HG03575 (cell line): ENCODE results near the gene LDLRAD4.

Experiments used
- ATAC-seq: cut with Tn5 transposase; IDR thresholded peaks from one replicate; pipeline ENCODE4 v1.9.1; 2021; ENCODE audit not compliant: unreplicated experiment, insufficient number of reproducible peaks, low FRiP score; ENCODE audit errors: extremely low read depth

Gene LDLRAD4

DNA sequence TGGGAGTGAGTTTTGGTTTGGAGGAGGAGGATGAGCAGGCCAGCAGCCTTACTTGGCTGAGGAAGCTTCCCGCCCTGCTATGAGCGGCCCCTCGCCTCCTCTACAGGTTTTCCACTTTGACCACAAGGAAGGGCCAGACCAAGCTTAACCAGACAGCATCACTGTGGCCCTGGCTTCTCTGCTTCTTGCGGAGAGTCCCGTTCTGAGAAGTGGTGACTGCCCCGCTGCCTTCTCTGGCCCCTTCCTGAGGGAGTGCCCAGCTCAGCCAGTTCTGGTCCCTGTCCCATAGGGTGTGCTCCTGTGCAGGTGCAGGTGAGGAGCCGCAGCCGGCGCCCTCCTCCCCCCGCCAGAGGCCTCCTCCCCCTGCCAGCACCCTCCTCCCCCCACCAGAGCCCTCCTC, 406.8 kb downstream of the LDLRAD4 start:
- ATAC-seq = no peak

DNA sequence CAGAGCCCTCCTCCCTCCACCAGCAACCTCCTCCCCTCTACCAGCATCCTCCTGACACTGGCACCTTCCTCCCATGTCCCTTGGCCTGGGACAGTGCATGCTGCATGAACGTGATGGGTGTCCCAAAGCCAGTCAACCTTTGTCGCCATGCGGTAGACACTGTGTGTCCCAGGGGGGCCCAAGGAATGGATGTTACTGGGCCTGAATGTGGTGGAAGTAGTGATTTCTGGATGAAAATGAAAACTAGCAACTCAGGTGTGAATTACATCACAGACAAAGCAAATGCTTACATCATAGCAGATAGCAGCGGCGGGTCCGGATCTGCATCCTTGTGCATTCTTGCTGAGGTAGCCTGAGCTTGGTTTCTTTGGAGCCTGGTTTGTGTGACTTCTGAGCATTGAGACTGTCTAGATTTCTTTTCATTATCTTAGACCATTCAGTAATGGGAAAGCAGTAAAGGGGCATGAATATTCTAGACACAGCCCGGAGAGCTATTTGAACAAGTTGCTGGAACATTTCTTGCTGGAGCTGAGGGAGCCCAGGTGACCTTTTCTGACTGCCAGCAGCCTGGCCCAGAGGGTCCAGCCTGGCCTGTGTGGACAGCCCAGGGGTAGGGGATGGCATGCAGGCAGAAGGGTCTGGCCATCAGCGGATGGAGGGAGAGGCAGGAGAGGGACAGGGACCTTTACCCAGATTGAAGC, 407.4 kb downstream of the LDLRAD4 start:
- ATAC-seq = no peak

- ATAC-seq = no peak
These were observed 408.0 kb downstream of the LDLRAD4 start for GRCh38 chr18:13626544-13626908.

DNA sequence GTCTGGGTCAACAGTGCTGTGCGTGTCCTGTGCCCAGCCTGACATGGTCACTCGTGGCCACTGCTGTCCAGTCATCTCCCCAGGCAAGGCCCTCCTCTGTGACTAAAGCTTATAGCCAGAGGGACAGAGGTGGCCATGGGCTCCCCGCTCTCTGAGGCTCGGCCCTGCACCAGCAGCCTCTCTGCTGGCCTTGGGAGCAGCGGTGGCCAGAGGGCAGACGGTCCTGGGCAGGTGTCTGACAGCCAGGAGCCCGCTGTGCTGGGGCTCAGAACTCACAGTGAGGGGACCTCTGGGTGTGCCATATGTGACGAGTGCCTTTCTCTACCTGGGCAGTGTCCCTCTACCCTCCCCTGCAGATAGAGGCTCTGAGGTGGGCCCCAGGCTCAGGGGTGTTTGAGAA, 409.1 kb downstream of the LDLRAD4 start:
- no peak for ATAC-seq

DNA sequence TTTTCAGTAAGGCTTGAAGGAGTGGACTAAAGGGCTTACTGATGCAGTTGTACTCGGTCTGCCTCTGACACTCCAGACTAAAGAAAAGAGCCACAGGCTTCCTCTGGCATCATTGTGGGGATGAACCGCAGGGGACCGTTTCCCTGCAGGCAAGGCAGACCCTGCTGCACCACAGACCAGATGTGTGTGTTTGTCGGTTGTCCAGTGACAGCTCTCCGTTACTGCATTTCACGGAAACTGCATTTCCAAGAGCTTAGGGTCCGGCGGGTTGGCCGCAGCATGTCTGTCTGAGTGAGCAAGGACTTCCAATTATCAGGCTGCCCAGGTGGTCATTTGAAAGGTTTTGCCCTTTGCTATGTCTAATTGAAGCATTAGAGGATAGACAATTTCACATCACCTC, 409.7 kb downstream of the LDLRAD4 start:
- ATAC-seq = no peak

- no peak for ATAC-seq
These were observed 411.5 kb downstream of the LDLRAD4 start for GRCh38 chr18:13629841-13630715.

DNA sequence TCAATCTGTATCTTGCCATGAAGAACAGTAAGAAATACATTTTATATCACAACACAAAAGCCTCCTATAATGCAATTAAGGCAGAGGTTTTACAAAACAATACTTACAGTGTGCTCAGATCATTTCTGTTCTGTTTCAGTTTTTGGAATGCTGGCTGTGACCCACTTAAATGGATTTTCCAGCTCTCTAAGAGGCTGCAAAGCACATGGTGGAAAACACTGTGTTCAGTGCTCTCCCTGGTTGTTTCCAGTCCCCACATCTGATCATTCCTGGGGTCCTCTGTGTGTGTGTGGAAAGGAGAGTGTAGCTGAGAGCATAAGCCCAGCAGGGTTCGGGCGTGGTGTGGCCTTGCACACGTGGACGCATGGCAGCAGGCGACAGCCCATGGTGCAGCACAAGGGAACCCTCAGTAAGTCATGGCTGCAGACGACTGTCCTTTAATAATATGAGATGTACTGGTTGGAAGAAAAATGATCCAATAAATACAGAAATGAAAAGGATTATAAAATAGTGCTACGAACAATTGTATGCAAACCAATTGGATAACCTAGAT, 412.2 kb downstream of the LDLRAD4 start:
- no peak for ATAC-seq

DNA sequence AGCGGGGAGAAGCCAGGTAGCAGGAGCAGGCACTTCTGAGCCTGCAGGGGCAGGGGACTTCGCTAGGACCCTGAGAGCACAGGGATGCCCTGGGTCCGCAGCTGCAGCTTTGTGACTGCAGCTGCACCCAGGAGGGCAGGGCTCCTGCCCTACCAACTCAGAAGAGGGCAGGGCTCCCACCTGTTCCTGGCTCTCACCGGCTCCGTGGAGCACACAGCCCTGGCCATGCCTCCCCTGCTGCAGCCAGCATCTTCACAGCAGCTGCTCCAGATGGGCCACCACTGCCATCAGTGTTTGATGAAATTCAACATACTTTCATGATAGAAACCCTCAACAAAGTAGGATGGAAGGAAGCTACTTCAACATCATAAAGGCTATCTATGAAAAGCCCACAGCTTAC, 415.1 kb downstream of the LDLRAD4 start:
- ATAC-seq = no peak

DNA sequence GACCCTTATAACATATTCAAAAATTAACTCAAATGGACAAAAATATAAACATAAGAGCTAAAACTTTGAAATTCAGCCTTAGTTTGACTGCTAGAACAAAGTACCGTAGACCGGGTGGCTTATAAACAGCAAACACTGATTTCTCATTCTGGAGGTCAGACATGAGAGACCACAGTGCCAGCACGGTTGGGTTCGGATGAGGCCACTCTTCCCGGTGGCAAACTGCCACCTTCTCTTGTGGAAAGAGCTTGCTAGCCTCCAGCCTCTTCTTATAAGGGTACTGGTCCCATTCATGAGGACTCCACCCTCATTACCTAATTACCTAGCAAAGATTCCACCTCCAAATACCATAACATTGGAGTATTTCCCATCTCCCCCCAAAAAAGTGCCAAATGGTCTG, 416.5 kb downstream of the LDLRAD4 start:
- ATAC-seq = no peak

- no peak for ATAC-seq
These were observed 420.4 kb downstream of the LDLRAD4 start for GRCh38 chr18:13638719-13639595.

GRCh38 chr18:13640266-13640860, 421.8 kb downstream of the LDLRAD4 start:
- ATAC-seq = no peak

DNA sequence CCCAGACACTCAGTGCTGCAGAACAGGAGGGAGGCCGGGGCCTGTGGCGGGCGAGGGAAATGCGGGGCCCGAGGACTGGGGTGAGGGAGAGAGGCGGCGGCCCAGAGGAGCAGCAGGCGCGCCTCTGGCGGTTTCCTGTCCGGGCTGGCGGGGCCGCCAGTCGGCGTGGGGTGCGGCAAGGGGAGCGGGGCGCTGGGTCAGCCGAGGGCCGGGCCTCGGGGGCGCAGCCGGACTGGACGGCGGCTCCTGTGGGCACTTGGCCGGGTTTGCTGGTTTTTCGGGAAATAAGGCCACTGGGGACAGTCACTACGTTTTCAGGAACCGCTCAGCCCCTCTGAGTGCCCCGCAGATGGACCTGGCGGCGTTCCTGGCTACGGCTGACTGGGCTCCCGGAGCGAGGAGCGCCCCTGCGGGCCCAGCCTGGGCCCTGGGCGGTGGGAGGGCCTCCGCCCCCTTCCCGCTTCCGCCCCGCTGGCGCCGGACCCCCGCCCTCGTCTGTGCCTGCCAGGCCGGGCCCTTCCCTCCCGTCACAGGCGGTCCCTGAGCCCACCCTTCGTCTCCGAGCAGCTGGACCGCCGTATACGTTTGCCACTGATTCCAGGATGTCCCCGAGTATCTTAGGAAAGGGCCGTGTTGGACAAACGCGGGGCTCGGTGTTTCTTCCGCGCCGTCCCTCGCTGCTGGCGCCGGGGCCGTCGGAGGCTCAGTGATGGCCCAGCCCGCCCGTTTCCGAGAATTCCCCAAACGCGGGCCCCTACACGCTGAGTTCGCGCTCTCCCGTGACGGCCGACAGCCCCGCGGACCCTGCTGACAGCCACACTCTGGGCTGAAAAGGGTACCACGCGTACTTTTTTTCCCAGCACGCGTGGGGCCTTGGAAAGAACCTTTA, 423.2 kb downstream of the LDLRAD4 start:
- no peak for ATAC-seq

DNA sequence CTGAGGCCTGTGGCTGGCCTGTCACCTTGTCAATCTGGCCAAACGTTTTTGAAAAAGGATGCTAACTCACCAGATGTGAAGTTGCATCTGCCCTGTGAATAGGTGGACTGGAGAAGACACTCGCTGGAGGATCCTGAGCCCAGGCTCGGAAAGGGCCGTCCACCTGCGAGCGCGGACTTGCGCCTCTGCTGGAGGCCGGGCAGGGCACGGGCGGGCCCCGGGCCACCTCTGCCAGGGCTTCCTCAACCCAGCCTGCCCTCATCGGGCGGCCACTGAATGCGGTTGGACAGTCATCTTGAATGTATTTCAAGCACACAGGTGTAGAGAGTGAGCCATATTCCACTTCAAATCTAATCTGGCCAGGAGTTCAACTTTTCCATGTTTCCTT, 423.9 kb downstream of the LDLRAD4 start:
- no peak for ATAC-seq

DNA sequence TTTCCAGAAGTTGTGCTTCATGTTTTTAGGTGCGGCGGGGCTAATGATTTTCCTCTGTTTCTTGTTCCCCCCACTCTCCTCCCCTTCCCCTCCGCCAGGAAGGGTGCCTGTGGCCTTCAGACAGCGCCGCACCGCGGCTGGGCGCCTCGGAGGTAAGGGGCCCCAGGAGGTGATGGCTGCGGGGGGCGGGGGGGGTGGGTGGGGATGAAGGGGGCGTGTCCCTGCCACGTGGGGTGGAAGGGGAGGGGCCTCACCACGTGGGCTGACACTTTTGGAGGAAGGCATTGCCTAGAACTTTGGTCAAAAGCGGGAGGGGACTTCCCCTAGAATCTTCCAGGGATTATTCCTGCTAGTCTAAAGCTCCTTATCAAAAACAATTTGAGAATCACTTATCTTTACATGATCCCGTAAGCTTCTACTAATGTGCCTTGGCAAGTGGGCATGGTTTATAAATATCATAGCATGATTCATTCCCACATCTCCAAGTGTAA, 424.7 kb downstream of the LDLRAD4 start:
- ATAC-seq = no peak

DNA sequence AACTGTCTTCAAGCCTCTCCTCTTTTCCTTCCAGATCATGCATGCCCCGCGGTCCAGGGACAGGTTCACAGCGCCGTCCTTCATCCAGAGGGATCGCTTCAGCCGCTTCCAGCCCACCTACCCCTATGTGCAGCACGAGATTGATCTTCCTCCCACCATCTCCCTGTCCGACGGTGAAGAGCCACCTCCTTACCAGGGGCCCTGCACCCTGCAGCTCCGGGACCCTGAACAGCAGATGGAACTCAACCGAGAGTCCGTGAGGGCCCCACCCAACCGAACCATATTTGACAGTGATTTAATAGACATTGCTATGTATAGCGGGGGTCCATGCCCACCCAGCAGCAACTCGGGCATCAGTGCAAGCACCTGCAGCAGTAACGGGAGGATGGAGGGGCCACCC, 426.5 kb downstream of the LDLRAD4 start:
- ATAC-seq = no peak

GRCh38 chr18:13646633-13647032, 428.1 kb downstream of the LDLRAD4 start:
- ATAC-seq = no peak

DNA sequence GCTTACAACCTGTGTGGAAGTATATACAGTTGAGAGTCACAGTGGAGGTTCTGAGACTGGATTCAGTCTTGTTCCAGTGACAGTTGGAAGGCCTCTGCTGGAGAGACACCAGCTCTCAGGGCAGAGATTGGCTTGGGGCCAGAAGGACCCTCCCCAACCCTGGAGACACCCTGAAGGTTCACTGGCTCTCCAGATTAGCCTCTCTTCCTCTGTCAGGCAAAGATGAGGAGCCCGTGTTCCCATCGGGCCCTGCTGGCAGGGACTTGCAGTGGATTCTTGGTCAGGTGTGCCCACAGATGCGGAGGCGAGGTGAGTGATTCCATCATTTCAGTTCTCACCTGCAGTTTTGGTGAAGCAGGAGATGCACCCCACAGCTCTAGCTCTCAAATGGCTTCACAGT, 429.2 kb downstream of the LDLRAD4 start:
- ATAC-seq = no peak
